ENCODE data around the gene SNX32.

SNX32 gene

GRCh38 chr11:65897020-65897471, 63.3 kb downstream of the SNX32 start:
- TF ChIP-seq REST (IDR thresholded peaks at IDR 0.05; ENCODE audit: insufficient replicate concordance, low read depth) = no peak
- TF ChIP-seq CTCF (IDR thresholded peaks at IDR 0.05; ENCODE audit: insufficient read depth, low read length) = no peak
- TF ChIP-seq POLR2AphosphoS5 (IDR thresholded peaks at IDR 0.05; ENCODE audit: low read depth) = no peak
- no peak for TF ChIP-seq GABPA (IDR thresholded peaks at IDR 0.05; ENCODE audit: low read depth)
- no peak for TF ChIP-seq SPI1 (IDR thresholded peaks at IDR 0.05; ENCODE audit: borderline replicate concordance, low read depth)
- Histone ChIP-seq H3K27ac (replicated peaks) (no peak overlapping the region), H3K27me3 (ENCODE audit: insufficient read depth, poor library complexity, severe bottlenecking) (no peaks in the 10 kb centered on the region), H3K4me3 (replicated peaks; ENCODE audit: insufficient read depth, low read length) (no peak overlapping the region)
- no peak for DNase-seq (ENCODE audit: low read depth in 1 of 2, low spot score in 1 of 2)

GRCh38 chr11:65898656-65899355, 65.0 kb downstream of the SNX32 start:
- no peak for TF ChIP-seq SPI1 (IDR thresholded peaks at IDR 0.05; ENCODE audit: borderline replicate concordance, low read depth)
- no peak for TF ChIP-seq CTCF (IDR thresholded peaks at IDR 0.05; ENCODE audit: insufficient read depth, low read length)
- no peak for DNase-seq (ENCODE audit: low read depth in 1 of 2, low spot score in 1 of 2)
- Histone ChIP-seq H3K27ac (replicated peaks) (no peak overlapping the region; the same call in 1 of the 2 replicates), H3K4me3 (replicated peaks; ENCODE audit: insufficient read depth, low read length) (peak overlapping the region; percentile 50), H3K27me3 (ENCODE audit: insufficient read depth, poor library complexity, severe bottlenecking) (no peaks in the 10 kb centered on the region)

- peak overlapping the region; percentile 50 for H3K4me3 ChIP-seq (replicated peaks; ENCODE audit: insufficient read depth, low read length)
- DNase-seq (ENCODE audit: low read depth in 1 of 2, low spot score in 1 of 2) = no peak
- peak overlapping the region; percentile 49 for H3K27ac ChIP-seq (replicated peaks)
- TF ChIP-seq POLR2AphosphoS5 (IDR thresholded peaks at IDR 0.05; ENCODE audit: low read depth) (no peak), GABPA (IDR thresholded peaks at IDR 0.05; ENCODE audit: low read depth) (no peak)
- no peaks in the 10 kb centered on the region for H3K27me3 ChIP-seq (ENCODE audit: insufficient read depth, poor library complexity, severe bottlenecking)
Observed at GRCh38 chr11:65899356-65900124, 65.8 kb downstream of the SNX32 start.

- Histone ChIP-seq H3K27me3 (ENCODE audit: insufficient read depth, poor library complexity, severe bottlenecking) (no peaks in the 10 kb centered on the region), H3K27ac (replicated peaks) (peak within 1 kb of the TSS; percentile 49), H3K4me3 (replicated peaks; ENCODE audit: insufficient read depth, low read length) (peak within 1 kb of the TSS; percentile 50)
- TF ChIP-seq GABPA (IDR thresholded peaks at IDR 0.05; ENCODE audit: low read depth) (no peak), POLR2AphosphoS5 (IDR thresholded peaks at IDR 0.05; ENCODE audit: low read depth) (0 out of 2 replicates have a peak, but pooled peaks have one; percentile 33)
- peak; percentile 71 to 93 for DNase-seq (ENCODE audit: low read depth in 1 of 2, low spot score in 1 of 2)
Observed at GRCh38 chr11:65900125-65900898, 66.5 kb downstream of the SNX32 start, which contains the start of gene FOSL1. FOSL1 (minus strand) TSS chr11:65900388; CDS start chr11:65900339, 49 bp downstream.

GRCh38 chr11:65900899-65901180, 67.1 kb downstream of the SNX32 start:
- no peak for TF ChIP-seq SPI1 (IDR thresholded peaks at IDR 0.05; ENCODE audit: borderline replicate concordance, low read depth)
- TF ChIP-seq GABPA (IDR thresholded peaks at IDR 0.05; ENCODE audit: low read depth) = no peak
- H3K4me3 ChIP-seq (replicated peaks; ENCODE audit: insufficient read depth, low read length) = no peak overlapping the region
- H3K27me3 ChIP-seq (ENCODE audit: insufficient read depth, poor library complexity, severe bottlenecking) = no peaks in the 10 kb centered on the region

More at GRCh38 chr11:65900899-65901180, 67.1 kb downstream of the SNX32 start:
- H3K27ac ChIP-seq (replicated peaks) = no peak overlapping the region
- no peak for DNase-seq (ENCODE audit: low read depth in 1 of 2, low spot score in 1 of 2)

All from HL-60 (cell line).